Ishikawa (cell line): ENCODE results near the gene SMPD3.

Source experiments
- CEBPB ChIP-seq: IDR thresholded peaks from 2 replicates; pipeline ENCODE4 v1.6.1; 2012
- CREB1 ChIP-seq: IDR thresholded peaks from 2 replicates; pipeline ENCODE4 v1.6.1; 2012; ENCODE audit warnings: low read depth
- EGR1 ChIP-seq: IDR thresholded peaks from 2 replicates; pipeline ENCODE4 v1.6.1; 2012
- EP300 ChIP-seq: IDR thresholded peaks from 2 replicates; pipeline ENCODE4 v1.6.1; 2012; ENCODE audit warnings: borderline replicate concordance
- FOXM1 ChIP-seq: IDR thresholded peaks from 2 replicates; pipeline ENCODE4 v1.6.1; 2012; ENCODE audit warnings: low read depth, borderline replicate concordance
- RAD21 ChIP-seq: IDR thresholded peaks from 2 replicates; pipeline ENCODE4 v1.6.1; 2012; ENCODE audit warnings: low read depth
- REST ChIP-seq: IDR thresholded peaks from 2 replicates; pipeline ENCODE4 v1.6.1; 2012; ENCODE audit warnings: low read depth, mild to moderate bottlenecking
- TCF12 ChIP-seq: IDR thresholded peaks from 2 replicates; pipeline ENCODE4 v1.6.1; 2012; ENCODE audit warnings: low read depth
- TEAD4 ChIP-seq: IDR thresholded peaks from 2 replicates; pipeline ENCODE4 v1.6.1; 2012
- YY1 ChIP-seq: IDR thresholded peaks from 2 replicates; pipeline ENCODE4 v1.6.1; 2012; ENCODE audit warnings: low read depth

DNA sequence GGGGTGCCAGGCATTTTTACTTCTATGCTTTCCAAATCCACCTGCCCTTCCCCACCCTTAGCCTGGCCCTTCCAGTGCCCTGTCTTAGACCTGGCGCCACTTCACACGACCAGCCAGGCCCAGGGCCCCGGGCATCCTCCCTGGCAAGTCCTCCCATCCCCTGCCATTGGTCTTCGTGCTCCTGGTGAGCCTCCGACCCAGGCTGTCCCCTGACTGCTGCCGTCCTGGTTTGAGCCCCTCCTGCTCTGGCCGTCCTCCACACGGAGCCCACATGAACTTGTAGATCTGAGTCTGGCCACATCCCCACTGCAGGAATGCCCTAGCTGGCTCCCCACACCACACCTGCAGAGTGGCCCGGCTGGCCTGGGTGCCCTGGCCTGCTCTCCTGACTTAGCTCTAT, 93.5 kb downstream of the SMPD3 start:
- TF ChIP-seq TEAD4: no peak
- no peak for TF ChIP-seq REST
- no peak for TF ChIP-seq EP300
- no peak for TF ChIP-seq FOXM1
- TF ChIP-seq TCF12: no peak
- TF ChIP-seq EGR1: no peak
- TF ChIP-seq CEBPB: no peak
- TF ChIP-seq CREB1: no peak
- no peak for TF ChIP-seq YY1
- no peak for TF ChIP-seq RAD21
